Large intestine (tissue), 3 donors: ENCODE measurements around the gene RAB44. TPM values are rescaled to one million over a fixed set of nuclear protein-coding genes. Genes with fewer than 3 reads are reported as not detected.

Experiments used
- DNase-seq, 2 donors: peaks; one replicate each; pipeline versions ENCODE4 v3.0.0 to v3.0.0-alpha.2; 2013
- H3K27ac ChIP-seq: one replicate; pipeline ENCODE4 v1.5.1; 2013; ENCODE audit warnings: low read length
- H3K27me3 ChIP-seq: 2 replicates; pipeline ENCODE4 v1.6.1; 2013; ENCODE audit warnings: low read length; ENCODE audit not compliant: control insufficient read depth, insufficient read depth
- H3K36me3 ChIP-seq: 2 replicates; pipeline ENCODE4 v1.6.1; 2013; ENCODE audit warnings: low read length; ENCODE audit not compliant: control insufficient read depth, insufficient read depth
- H3K4me1 ChIP-seq: one replicate; pipeline ENCODE4 v1.6.1; 2013; ENCODE audit warnings: low read length; ENCODE audit not compliant: control insufficient read depth, insufficient read depth
- H3K4me3 ChIP-seq: one replicate; pipeline ENCODE4 v1.5.1; 2013; ENCODE audit warnings: low read length
- H3K9me3 ChIP-seq: one replicate; pipeline ENCODE4 v1.6.1; 2013; ENCODE audit warnings: mild to moderate bottlenecking, low read depth, low read length, moderate library complexity; ENCODE audit not compliant: control insufficient read depth
- WGBS: methylation state at CpG from one replicate; pipeline ENCODE4 v1.1.5; 2013; ENCODE audit warnings: low lambda C conversion rate; ENCODE audit not compliant: insufficient coverage; 5-methylcytosine and 5-hydroxymethylcytosine counted together
- polyA plus RNA-seq: library from polyadenylated mRNA; unstranded; fragments of 120-200 nt; gene quantifications from one replicate; pipeline ENCODE4 v1.2.1, GENCODE V29; 2013

The RAB44 gene
- polyA plus RNA-seq, 1 donor: 0.04 TPM

GRCh38 chr6:36669002-36669401 is 28.6 kb upstream of the RAB44 start:
- H3K9me3 ChIP-seq: no peaks in the 10 kb centered on the region
- H3K36me3 ChIP-seq: no peaks in the 10 kb centered on the region
- H3K27me3 ChIP-seq: no peaks in the 10 kb centered on the region
- WGBS: no CpG with 5 or more reads among the region's 6 CpGs
- no peak overlapping the region for H3K4me3 ChIP-seq
- H3K4me1 ChIP-seq: peaks cover 31% of the 10 kb centered on the region
- no peak overlapping the region for H3K27ac ChIP-seq
- DNase-seq: no peak

GRCh38 chr6:36670271-36670670 is 27.4 kb upstream of the RAB44 start:
- no peak for DNase-seq
- no CpG with 5 or more reads among the region's 7 CpGs for WGBS
- Histone ChIP-seq H3K4me1 (peaks cover 31% of the 10 kb centered on the region), H3K4me3 (no peak overlapping the region), H3K27ac (peak overlapping the region; percentile 83), H3K36me3 (no peaks in the 10 kb centered on the region), H3K27me3 (no peaks in the 10 kb centered on the region), H3K9me3 (no peaks in the 10 kb centered on the region)

GRCh38 chr6:36671687-36672375 is 25.8 kb upstream of the RAB44 start:
- Histone ChIP-seq H3K27ac (peak overlapping the region; percentile 83), H3K4me3 (no peak overlapping the region), H3K9me3 (no peaks in the 10 kb centered on the region), H3K36me3 (no peaks in the 10 kb centered on the region), H3K27me3 (no peaks in the 10 kb centered on the region), H3K4me1 (peaks cover 36% of the 10 kb centered on the region)
- DNase-seq: peak; percentile 91 to 96
- WGBS: no CpG with 5 or more reads among the region's 6 CpGs

- H3K9me3 ChIP-seq: peaks cover 3% of the 10 kb centered on the region
- no peak overlapping the region for H3K27ac ChIP-seq
- H3K36me3 ChIP-seq: no peaks in the 10 kb centered on the region
- H3K4me1 ChIP-seq: peaks cover 51% of the 10 kb centered on the region
- H3K27me3 ChIP-seq: no peaks in the 10 kb centered on the region
- no peak for DNase-seq
- 94% methylated on average over 5 of the region's 10 CpGs for WGBS
- no peak overlapping the region for H3K4me3 ChIP-seq
Measured at GRCh38 chr6:36673882-36674281, 23.7 kb upstream of the RAB44 start.

- 100% methylated on average over 1 of the region's 7 CpGs for WGBS
- Histone ChIP-seq H3K9me3 (peaks cover 4% of the 10 kb centered on the region), H3K27ac (no peak overlapping the region), H3K27me3 (no peaks in the 10 kb centered on the region), H3K4me1 (peaks cover 45% of the 10 kb centered on the region), H3K36me3 (no peaks in the 10 kb centered on the region), H3K4me3 (no peak overlapping the region)
- DNase-seq: no peak
Measured at GRCh38 chr6:36674942-36675341, 22.7 kb upstream of the RAB44 start.

GRCh38 chr6:36676141-36677058 is 21.2 kb upstream of the RAB44 start:
- Histone ChIP-seq H3K4me3 (no peak overlapping the region), H3K27me3 (no peaks in the 10 kb centered on the region), H3K27ac (peak overlapping the region; percentile 93), H3K4me1 (peaks cover 34% of the 10 kb centered on the region), H3K36me3 (peaks cover 5% of the 10 kb centered on the region), H3K9me3 (peaks cover 4% of the 10 kb centered on the region)
- 100% methylated on average over 1 of the region's 4 CpGs for WGBS
- DNase-seq: no peak

- peaks cover 4% of the 10 kb centered on the region for H3K9me3 ChIP-seq
- no peaks in the 10 kb centered on the region for H3K27me3 ChIP-seq
- no peak for DNase-seq
- H3K4me3 ChIP-seq: no peak overlapping the region
- no CpG with 5 or more reads among the region's 7 CpGs for WGBS
- H3K27ac ChIP-seq: peak overlapping the region; percentile 93
- peaks cover 5% of the 10 kb centered on the region for H3K36me3 ChIP-seq
- peaks cover 32% of the 10 kb centered on the region for H3K4me1 ChIP-seq
Measured at GRCh38 chr6:36677059-36677749, 20.4 kb upstream of the RAB44 start.

- no peaks in the 10 kb centered on the region for H3K27me3 ChIP-seq
- H3K36me3 ChIP-seq: peaks cover 5% of the 10 kb centered on the region
- peaks cover 4% of the 10 kb centered on the region for H3K9me3 ChIP-seq
- H3K27ac ChIP-seq: peak overlapping the region; percentile 93
- peaks cover 38% of the 10 kb centered on the region for H3K4me1 ChIP-seq
- no CpG with 5 or more reads among the region's 10 CpGs for WGBS
- peak in 1 of 2 donors; percentile 75 for DNase-seq
- peak overlapping the region; percentile 39 for H3K4me3 ChIP-seq
Measured at GRCh38 chr6:36677753-36678487, 19.7 kb upstream of the RAB44 start.

GRCh38 chr6:36678488-36679042 is 19.1 kb upstream of the RAB44 start, which contains the start of gene CDKN1A:
Gene CDKN1A, plus strand, starts transcription at chr6:36678714. Its CDS starts 5,388 bp downstream, at chr6:36684102.
- no CpG with 5 or more reads among the region's 63 CpGs for WGBS

More at GRCh38 chr6:36678488-36679042, 19.1 kb upstream of the RAB44 start, which contains the start of gene CDKN1A:
- Histone ChIP-seq H3K27ac (peak within 1 kb of the TSS; percentile 97), H3K4me1 (peaks cover 44% of the 10 kb centered on the region), H3K9me3 (peaks cover 4% of the 10 kb centered on the region), H3K4me3 (peak within 1 kb of the TSS; percentile 98), H3K36me3 (peaks cover 8% of the 10 kb centered on the region), H3K27me3 (no peaks in the 10 kb centered on the region)
- peak; percentile 91 to 96 for DNase-seq
